NB4 (cell line): Measurements from ENCODE around the gene PIP4P1.

Source experiments
- TF ChIP-seq, protein P1 (sequence below): IDR thresholded peaks from one replicate; pipeline ENCODE4 v1.5.1; 2012; ENCODE audit warnings: low read depth, low read length
- TF ChIP-seq, protein P2 (sequence below): IDR thresholded peaks from 2 replicates; pipeline ENCODE4 v1.6.1; 2011; ENCODE audit warnings: low read depth, low read length

- TF ChIP-seq, protein P1, sequence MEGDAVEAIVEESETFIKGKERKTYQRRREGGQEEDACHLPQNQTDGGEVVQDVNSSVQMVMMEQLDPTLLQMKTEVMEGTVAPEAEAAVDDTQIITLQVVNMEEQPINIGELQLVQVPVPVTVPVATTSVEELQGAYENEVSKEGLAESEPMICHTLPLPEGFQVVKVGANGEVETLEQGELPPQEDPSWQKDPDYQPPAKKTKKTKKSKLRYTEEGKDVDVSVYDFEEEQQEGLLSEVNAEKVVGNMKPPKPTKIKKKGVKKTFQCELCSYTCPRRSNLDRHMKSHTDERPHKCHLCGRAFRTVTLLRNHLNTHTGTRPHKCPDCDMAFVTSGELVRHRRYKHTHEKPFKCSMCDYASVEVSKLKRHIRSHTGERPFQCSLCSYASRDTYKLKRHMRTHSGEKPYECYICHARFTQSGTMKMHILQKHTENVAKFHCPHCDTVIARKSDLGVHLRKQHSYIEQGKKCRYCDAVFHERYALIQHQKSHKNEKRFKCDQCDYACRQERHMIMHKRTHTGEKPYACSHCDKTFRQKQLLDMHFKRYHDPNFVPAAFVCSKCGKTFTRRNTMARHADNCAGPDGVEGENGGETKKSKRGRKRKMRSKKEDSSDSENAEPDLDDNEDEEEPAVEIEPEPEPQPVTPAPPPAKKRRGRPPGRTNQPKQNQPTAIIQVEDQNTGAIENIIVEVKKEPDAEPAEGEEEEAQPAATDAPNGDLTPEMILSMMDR, result no peak
- TF ChIP-seq, protein P2, sequence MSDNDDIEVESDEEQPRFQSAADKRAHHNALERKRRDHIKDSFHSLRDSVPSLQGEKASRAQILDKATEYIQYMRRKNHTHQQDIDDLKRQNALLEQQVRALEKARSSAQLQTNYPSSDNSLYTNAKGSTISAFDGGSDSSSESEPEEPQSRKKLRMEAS, result peak; percentile 58
Observed at GRCh38 chr14:20499108-20499507, 37.9 kb upstream of the PIP4P1 start.
